ENCODE data around the gene PARD3. TPM values are rescaled to one million over a fixed set of nuclear protein-coding genes. Genes with fewer than 3 reads are reported as not detected.
A peak's percentile ranks its signal among the peaks of the same experiment; 100 is the strongest.

Gene PARD3
- total RNA-seq, 2 experiments from 2014 or later: 1.3 to 1.9 TPM

DNA sequence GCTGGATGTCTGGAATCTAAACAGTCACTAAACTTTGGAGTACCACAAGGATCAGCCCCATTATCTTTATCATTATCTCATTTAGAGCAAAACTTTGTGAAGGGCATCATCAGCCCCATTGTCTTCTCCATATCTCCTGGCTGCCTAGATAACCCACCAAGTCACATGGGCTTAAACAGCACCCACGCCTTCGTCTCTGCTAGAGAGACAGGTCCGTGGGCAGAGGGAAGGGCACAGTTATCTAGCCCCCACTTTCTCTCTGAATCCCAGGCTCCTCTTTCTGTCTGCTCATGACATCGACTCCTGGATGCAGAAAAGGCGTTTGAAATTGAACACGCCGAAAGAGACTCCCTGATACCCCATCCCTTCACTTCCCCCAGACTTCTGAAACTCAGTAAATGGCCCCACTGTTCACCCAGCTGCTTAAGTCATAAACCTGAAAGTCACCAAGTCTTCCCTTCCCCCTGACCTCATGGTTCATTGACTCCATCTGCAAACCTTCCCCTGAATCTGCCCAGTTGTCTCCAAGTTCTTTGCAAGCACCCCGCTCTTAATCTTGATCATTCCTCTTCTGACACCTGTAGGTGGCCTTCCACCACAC is 20.9 kb upstream of the PARD3 start:
- H3K36me3 Mint-ChIP-seq: no peaks in the 10 kb centered on the region
- no peaks in the 10 kb centered on the region for H3K9me3 Mint-ChIP-seq
- no peaks in the 10 kb centered on the region for H3K27me3 Mint-ChIP-seq
- no peak overlapping the region for H3K27ac Mint-ChIP-seq
- no peak overlapping the region for H3K4me3 Mint-ChIP-seq
- DNase-seq: no peak
- no peaks in the 10 kb centered on the region for H3K4me1 Mint-ChIP-seq

DNA sequence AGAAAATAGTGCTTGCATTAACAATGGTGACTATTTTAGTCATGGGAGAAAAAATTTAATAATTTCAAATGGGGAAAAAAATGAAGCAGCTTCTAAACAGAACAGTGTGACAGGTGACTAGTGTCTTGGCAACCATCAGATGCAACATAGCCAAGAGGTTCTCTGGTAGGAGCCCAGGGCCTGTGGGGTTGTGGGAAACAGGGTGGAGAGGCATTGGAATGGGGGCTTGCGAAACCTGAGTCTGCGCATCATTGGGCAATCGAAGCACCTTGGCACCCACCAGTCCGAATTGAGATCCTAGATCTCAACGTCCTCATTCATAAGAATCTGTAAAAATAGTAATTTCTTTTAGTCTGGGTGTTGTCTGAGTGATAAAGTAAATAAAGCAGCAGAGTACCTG is 19.2 kb upstream of the PARD3 start:
- no peak overlapping the region for H3K4me3 Mint-ChIP-seq
- no peak overlapping the region for H3K27ac Mint-ChIP-seq
- DNase-seq: no peak
- H3K9me3 Mint-ChIP-seq: no peaks in the 10 kb centered on the region
- H3K36me3 Mint-ChIP-seq: no peaks in the 10 kb centered on the region
- peaks cover 4% of the 10 kb centered on the region for H3K27me3 Mint-ChIP-seq
- H3K4me1 Mint-ChIP-seq: peaks cover 6% of the 10 kb centered on the region

DNA sequence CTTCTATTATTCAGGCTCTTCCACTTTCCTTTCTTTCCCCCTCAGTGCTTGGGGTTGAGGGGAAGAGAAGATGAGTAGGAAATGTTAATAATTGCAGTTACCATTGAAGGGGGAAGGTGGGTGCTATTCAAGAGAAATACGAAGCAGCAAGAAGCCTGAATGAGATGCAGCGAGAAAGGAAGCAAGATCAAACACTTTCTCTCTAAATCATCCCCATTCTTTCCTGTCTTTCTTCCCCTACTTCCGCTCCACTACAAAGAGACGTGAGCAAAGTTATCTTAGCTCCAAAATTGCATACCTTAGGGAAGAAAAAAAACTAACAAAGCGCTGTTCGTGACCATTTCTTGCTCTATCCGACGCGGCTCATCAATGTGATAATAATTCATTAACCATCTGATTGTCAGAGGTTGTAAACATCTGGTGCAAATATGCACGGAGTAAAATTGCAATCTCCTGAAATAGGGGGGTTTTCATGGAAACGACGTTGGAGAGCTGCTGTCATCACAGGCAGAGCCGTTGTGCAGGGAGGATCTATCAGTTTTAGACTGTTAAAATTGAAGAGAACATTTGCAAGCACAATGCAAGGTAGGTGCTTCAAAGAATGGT is 15.2 kb upstream of the PARD3 start:
- no peaks in the 10 kb centered on the region for H3K9me3 Mint-ChIP-seq
- no peak for DNase-seq
- H3K4me3 Mint-ChIP-seq: no peak overlapping the region
- H3K27ac Mint-ChIP-seq: no peak overlapping the region
- no peaks in the 10 kb centered on the region for H3K36me3 Mint-ChIP-seq
- peaks cover 6% of the 10 kb centered on the region for H3K4me1 Mint-ChIP-seq
- peaks cover 4% of the 10 kb centered on the region for H3K27me3 Mint-ChIP-seq

DNA sequence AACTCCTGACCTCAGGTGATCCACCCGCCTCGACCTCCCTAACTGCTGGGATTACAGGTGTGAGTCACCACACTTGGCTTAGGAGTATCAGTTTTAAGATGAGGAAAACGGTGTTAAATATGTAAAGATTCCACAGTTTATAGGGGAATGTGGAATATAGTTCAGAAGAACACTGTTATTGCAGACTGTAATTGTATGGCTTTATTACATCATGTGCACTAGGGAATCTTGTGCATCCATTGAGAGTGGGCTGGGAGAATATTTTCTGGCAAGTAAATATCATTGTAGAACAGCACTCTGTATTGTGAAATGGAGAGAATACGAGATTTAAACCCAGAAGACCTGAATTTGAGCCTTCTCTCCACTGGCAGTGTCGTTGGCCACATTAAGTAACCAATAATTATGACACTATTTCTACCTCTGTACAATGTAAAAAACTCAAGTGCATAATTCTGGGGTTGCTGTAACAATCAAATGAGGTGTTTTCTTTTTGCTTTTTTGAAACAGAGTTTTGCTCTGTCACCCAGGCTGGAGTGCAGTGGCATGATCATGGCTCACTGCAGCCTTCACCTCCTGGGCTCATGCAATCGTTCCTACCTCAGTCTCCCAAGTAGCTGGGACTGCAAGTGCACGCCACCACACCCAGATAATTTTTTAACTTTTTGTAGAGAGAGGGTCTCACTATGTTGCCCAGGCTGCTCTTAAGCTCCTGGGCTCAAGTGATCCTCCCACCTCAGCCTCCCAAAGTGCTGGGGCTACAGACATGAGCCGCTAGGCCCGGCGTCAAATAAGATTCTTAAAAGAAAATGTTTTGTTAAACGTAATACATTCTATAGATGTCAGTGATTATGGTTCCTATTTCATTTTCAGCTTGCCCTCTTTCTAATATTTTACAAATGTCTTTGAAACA is 12.0 kb upstream of the PARD3 start:
- no peak for DNase-seq
- H3K4me3 Mint-ChIP-seq: no peak overlapping the region
- peaks cover 6% of the 10 kb centered on the region for H3K4me1 Mint-ChIP-seq
- no peaks in the 10 kb centered on the region for H3K36me3 Mint-ChIP-seq
- no peaks in the 10 kb centered on the region for H3K9me3 Mint-ChIP-seq
- H3K27ac Mint-ChIP-seq: no peak overlapping the region
- H3K27me3 Mint-ChIP-seq: peaks cover 4% of the 10 kb centered on the region

DNA sequence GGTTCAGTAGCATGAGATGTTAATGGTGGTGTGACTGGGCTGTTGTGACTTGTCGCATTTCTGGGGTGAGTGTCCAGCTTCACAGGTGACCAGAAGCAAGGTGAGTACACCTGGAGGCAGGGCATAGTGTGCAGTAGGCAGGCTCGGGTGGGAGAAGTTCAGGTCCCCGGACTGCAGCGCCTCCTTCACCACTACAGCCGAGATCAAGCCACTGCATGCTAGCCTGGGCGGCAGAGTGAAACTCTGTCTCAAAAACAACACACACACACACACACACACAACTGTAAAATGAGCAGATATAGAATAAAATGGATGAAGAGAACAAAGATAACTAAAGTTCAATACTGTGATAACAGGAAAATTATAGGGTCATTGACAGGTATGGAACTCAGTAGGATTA is 11.1 kb upstream of the PARD3 start:
- Mint-ChIP-seq H3K4me1 (peaks cover 6% of the 10 kb centered on the region), H3K27me3 (peaks cover 4% of the 10 kb centered on the region), H3K36me3 (no peaks in the 10 kb centered on the region), H3K9me3 (no peaks in the 10 kb centered on the region), H3K27ac (no peak overlapping the region), H3K4me3 (no peak overlapping the region)
- DNase-seq: no peak

DNA sequence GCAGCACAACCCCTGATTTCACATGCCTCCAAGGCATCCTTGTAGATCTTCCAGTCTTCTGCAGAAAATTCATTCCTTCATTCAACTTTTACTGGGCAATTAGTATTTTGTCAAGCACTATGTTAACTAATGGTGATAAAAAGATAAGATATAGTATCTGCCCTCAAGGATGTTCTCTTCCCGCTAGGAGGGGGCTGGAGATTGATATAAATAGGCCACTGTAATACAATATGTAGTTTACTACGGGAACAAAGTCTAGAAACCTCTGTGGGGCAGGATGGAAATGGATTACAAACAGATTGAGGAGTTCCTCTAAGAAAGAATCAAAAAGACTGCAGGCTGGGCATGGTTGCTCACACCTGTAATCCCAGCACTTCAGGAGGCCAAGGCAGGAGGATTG is 10.3 kb upstream of the PARD3 start:
- Mint-ChIP-seq H3K27me3 (peaks cover 1% of the 10 kb centered on the region), H3K36me3 (no peaks in the 10 kb centered on the region), H3K27ac (no peak overlapping the region), H3K4me1 (peaks cover 4% of the 10 kb centered on the region), H3K4me3 (no peak overlapping the region), H3K9me3 (no peaks in the 10 kb centered on the region)
- no peak for DNase-seq

DNA sequence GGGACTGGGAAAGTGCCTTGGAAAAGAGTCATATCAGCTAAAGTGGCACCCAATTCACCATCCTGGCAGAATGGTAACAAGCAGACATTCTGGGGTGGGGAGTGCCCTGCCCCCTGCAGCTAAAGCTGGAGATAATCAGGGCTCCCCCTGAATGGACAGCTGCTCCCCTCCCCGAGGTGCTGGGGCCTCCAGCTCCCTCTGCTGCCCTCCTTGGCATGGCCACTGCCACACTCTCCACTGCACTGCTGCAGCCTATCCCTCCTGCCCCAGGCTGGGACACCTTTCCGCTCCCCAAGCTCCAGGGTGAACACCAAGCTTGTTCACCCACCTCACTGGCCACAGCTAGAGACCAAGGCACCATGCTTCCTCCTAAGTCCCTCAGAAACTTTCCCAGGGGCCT is 9.8 kb upstream of the PARD3 start:
- no peak overlapping the region for H3K4me3 Mint-ChIP-seq
- no peaks in the 10 kb centered on the region for H3K27me3 Mint-ChIP-seq
- no peak overlapping the region for H3K27ac Mint-ChIP-seq
- DNase-seq: no peak
- H3K4me1 Mint-ChIP-seq: no peaks in the 10 kb centered on the region
- no peaks in the 10 kb centered on the region for H3K9me3 Mint-ChIP-seq
- H3K36me3 Mint-ChIP-seq: no peaks in the 10 kb centered on the region

DNA sequence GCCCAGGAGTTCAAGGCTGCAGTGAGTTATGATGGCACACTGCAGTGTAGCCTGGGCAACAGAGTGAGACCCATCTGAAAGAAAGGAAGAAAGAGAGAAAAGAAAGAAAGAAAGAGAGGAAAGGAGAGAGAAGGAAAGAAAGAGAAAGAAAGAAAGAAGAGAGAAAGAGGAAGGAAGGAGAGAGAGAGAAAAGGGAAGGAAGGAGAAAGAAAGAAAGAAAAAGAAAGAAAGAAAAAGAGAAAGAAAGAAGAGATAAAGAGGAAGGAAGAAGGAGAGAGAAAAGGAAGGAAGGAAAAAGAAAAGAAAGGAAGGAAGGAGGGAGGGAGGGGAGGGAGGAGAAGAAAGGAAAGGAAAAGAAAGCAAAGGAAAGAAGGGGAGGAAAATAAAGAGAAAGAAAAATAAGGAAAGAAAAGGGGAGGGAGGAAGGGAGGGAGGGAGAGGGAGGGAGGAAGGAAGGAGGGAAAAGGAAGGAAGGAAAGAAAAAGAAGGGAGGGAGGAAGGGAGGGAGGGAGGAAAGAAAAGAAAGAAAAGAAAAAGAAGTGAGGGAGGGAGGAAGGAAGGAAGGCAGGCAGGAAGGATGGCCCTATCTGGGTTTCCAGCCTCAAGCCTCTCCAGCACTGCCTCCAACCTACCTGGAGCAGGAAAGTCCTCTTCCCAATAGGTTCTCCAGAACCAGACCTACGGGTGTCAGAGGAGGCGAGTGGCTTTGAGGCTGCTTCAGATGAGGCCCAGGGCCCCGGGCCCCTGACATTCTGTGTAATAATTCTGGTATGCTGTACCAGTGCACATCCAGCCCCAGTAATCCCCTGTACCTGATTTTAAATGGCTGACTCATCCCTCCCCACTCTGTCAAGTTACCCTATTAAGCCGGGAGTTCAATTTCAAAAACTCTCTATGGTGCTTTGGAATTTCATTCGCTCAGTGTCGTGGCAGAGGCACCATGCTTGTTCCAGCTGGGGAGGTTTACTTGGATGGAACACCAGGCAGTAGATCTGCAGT is 6.8 kb upstream of the PARD3 start:
- Mint-ChIP-seq H3K4me1 (no peaks in the 10 kb centered on the region), H3K9me3 (no peaks in the 10 kb centered on the region), H3K27ac (no peak overlapping the region), H3K27me3 (peaks cover 13% of the 10 kb centered on the region), H3K4me3 (no peak overlapping the region), H3K36me3 (no peaks in the 10 kb centered on the region)
- no peak for DNase-seq

DNA sequence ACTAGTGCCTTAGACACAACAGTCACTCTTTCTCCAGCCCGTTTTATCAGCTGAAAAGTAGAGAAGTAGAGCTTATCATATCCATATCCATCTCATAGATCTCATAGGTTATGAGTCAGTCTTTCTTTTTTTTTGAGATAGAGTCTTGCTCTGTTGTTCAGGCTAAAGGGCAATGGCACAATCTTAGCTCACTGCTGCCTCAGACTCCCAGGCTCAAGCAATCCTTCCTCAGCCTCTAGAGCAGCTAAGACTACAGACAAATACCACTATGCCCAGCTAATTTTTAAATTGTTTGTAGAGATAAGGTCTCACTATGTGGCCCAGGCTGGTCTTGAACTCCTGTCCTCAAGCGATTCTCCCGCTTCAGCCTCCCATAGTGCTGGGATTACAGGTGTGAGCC is 2.5 kb upstream of the PARD3 start:
- no peak overlapping the region for H3K4me3 Mint-ChIP-seq
- DNase-seq: no peak

DNA sequence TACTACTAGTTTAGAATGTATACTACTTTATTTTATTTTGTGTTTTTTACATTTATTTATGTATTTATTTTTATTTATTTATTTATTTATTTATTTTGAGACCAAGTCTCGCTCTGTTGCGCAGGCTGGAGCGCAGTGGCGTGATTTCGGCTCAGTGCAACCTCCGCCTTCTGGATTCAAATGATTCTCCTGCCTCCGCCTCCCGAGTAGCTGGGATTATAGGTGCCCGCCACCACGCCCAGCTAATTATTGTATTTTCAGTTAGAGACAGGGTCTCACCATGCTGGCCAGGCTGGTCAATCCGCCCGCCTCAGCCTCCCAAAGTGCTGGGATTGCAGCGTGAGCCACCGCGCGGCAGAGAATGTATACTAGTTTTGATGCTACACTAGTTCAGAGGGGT is 2.0 kb upstream of the PARD3 start:
- Mint-ChIP-seq H3K27ac (no peak overlapping the region), H3K4me3 (no peak overlapping the region), H3K4me1 (peaks cover 9% of the 10 kb centered on the region), H3K36me3 (no peaks in the 10 kb centered on the region), H3K27me3 (peaks cover 45% of the 10 kb centered on the region), H3K9me3 (no peaks in the 10 kb centered on the region)
- DNase-seq: no peak

More for the DNA sequence above, 2.5 kb upstream of the PARD3 start:
- H3K36me3 Mint-ChIP-seq: no peaks in the 10 kb centered on the region
- no peaks in the 10 kb centered on the region for H3K9me3 Mint-ChIP-seq
- peaks cover 9% of the 10 kb centered on the region for H3K4me1 Mint-ChIP-seq
- peaks cover 42% of the 10 kb centered on the region for H3K27me3 Mint-ChIP-seq
- H3K27ac Mint-ChIP-seq: no peak overlapping the region

DNA sequence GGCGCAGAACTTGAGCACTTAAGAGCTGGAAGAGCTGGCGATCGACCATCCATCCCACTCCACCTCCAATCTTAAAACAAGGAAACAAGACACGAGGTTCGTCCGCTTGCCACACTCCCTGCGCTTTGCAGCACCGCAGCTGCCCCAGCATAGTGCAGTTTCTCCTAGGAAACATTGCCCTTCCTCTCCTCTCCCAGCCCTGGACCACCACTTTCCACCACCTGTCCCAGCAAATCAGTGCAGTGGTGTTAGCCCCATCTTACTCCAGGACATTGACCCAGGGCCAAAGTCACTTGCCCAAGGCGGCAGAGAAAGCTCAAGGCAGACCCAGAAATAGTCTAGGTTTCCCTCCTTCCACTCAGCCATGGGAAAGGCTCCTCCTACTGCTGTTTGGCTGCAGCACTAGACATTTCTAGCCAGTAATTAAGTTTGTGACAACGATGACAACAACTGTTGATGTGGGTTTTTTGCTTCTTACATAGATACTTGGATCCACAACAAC is 1.5 kb upstream of the PARD3 start:
- DNase-seq: no peak
- peaks cover 50% of the 10 kb centered on the region for H3K27me3 Mint-ChIP-seq
- no peaks in the 10 kb centered on the region for H3K36me3 Mint-ChIP-seq
- H3K9me3 Mint-ChIP-seq: no peaks in the 10 kb centered on the region
- peaks cover 9% of the 10 kb centered on the region for H3K4me1 Mint-ChIP-seq
- peak overlapping the region; percentile 3 for H3K4me3 Mint-ChIP-seq
- H3K27ac Mint-ChIP-seq: no peak overlapping the region

DNA sequence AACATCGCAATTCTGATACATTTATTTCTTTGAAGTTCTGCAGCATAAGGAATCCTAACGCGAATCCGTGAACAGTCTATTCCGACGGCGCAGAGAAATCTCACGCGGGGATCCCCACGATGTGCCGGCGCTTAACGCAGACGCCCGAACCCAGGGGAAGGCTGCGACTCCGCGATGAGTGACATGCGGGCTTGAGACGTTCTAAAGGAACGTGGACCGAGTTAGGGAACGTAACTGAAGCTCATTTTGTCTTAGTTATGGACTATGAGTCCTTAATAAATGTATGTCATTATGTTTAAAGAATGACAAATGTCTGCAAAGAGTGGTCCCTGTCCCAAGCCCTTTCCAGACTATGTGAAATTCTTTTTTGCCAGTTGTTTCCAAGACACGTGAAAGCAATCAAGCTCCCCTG is 995 bp upstream of the PARD3 start:
- peaks cover 55% of the 10 kb centered on the region for H3K27me3 Mint-ChIP-seq
- no peak overlapping the region for H3K27ac Mint-ChIP-seq
- peak overlapping the region; percentile 65 for H3K4me3 Mint-ChIP-seq
- no peaks in the 10 kb centered on the region for H3K9me3 Mint-ChIP-seq
- peak; percentile 12 for DNase-seq
- peaks cover 9% of the 10 kb centered on the region for H3K4me1 Mint-ChIP-seq
- H3K36me3 Mint-ChIP-seq: no peaks in the 10 kb centered on the region

DNA sequence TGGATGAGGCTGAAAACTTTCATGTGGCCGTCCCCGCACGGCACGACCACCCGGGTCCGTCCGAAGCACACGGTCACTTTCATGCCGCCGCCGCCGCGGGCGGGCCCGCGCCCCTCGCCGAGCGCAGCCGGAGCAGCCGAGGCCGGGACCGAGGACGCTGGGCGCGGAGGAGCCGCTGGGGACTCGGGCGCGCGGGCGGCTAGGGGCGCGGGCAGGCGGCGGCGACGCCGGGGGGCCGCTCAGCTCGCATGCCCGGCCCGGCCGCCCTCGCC is 247 bp downstream of the PARD3 start:
- Mint-ChIP-seq H3K36me3 (no peaks in the 10 kb centered on the region), H3K27me3 (peaks cover 61% of the 10 kb centered on the region), H3K4me1 (peaks cover 9% of the 10 kb centered on the region), H3K27ac (no peak overlapping the region), H3K9me3 (no peaks in the 10 kb centered on the region), H3K4me3 (no peak overlapping the region)
- DNase-seq: peak; percentile 14

DNA sequence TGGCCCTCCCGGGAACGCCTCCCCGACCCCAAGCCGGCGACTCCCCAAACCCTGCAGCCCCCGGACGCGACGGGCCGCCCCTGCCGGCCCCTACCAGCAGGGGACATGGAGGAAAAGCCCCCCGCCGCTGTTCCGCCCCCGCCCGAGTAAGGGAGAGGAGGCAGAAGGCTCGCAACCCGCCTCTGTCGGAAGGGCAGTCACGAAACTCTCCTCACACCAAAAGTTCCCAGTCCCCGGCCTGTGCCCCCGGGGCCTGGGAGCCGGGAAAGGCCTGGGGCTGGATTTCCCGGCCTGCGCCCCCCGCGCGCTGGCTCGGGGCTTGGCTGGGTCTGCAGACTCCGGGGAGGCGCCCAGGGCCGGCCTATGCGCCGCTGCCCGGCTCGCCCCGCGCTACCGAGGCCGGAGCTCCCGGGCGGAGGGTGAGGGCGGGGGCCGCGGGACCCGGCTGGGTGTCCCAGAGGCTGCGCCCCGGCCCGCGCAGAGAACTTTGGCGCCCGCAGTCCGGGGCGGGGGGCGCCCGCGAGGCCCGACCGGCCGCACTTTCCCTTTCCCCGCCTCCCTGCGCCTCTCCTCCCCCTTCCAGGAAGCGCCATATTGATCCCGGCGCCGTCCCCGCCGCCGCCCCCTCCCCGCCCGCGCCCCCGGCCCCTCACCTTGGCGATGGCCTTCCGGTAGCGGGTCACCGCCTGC is 728 bp downstream of the PARD3 start:
- no peaks in the 10 kb centered on the region for H3K9me3 Mint-ChIP-seq
- peaks cover 58% of the 10 kb centered on the region for H3K27me3 Mint-ChIP-seq
- peaks cover 10% of the 10 kb centered on the region for H3K4me1 Mint-ChIP-seq
- peak overlapping the region; percentile 50 for H3K4me3 Mint-ChIP-seq
- no peaks in the 10 kb centered on the region for H3K36me3 Mint-ChIP-seq
- H3K27ac Mint-ChIP-seq: no peak overlapping the region
- no peak for DNase-seq
